Inferior parietal cortex (tissue), 1 donor: ENCODE data around the gene TKT.

Experiments
- DNase-seq: peaks from one replicate; pipeline ENCODE4 v3.0.0-alpha.2; 2016; ENCODE audit errors: extremely low spot score

The TKT gene

DNA sequence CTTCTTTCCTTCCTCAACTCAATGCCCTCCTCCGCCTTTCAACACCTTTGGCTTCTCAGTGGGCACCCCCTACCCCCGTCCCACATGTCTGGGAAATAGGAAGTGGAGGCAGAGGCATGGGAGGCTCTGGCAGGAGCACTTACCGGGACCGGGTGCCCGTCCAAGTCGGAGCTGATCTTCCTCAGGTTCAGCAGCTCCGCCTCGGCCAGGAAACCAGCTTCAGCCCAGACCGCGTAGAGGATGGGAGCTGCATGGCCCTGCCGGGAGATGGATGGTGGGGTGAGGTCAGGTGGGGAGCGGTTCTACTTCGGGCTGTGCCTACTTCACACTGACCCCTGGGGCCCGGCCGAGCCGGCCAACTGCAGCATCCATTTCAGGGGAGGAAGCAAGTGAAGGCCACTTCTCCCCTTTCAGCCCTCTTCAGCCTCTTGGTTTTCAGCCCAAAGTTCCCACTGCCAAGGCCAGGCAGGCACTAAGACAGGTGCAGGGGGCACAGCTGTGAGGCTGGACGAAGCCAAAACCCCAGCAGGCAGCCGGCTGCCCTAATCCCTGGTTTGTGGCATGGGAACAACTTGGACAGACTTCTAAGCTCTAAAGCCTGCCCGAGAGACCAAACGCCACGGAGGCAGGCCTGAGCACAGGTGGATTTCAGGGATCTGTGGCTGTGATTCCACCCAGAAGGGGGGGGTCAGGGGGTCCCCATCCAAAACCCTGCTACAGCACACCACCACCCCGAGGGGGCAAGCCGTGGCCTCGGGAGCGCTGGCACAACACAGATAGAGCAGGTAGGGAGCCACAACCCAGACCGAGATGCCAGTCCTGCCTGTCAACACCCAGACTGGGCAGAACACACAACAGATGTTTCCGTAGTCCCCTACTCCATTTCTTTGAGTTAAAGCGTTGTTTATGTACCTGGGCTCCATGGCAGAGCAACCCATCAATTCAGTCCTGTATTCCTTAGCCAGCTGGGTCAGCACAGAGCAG, 14.5 kb downstream of the TKT start:
- no peak for DNase-seq

DNA sequence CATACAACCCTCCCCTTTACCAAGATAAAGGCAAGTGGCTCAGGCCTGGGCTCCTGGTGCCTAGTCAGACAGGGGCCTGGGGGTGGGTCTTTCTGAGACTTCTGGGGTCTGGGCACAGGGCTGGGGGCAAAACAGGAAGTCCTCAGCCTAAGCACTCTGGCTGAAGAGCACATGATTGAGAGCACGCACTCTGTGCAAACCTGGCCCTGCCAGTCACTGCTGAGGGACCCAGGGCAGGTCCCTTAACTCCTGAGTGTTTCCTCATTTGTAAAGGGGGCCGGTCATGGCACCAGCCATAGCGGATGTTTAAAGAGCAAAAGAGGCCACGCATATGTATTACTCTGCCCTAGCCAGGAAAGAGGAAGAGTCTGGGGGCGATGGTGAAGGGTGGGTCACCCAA, 16.0 kb downstream of the TKT start:
- no peak for DNase-seq

DNA sequence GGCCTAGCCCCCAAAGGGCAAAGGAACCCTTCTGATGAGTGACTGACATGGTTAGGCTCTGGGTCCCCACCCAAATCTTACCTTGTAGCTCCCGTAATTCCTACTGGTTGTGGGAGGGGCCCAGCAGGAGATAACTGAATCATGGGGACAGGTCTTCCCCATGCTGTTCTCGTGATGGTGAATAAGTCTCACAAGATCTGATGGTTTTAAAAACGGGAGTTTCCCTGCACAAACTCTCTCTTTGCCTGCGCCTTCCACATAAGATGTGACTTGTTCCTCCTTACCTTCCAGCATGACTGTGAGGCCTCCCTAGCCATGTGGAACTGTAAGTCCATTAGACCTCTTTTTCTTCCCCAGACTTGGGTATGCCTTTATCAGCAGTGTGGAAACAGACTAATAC, 16.9 kb downstream of the TKT start:
- no peak for DNase-seq

DNA sequence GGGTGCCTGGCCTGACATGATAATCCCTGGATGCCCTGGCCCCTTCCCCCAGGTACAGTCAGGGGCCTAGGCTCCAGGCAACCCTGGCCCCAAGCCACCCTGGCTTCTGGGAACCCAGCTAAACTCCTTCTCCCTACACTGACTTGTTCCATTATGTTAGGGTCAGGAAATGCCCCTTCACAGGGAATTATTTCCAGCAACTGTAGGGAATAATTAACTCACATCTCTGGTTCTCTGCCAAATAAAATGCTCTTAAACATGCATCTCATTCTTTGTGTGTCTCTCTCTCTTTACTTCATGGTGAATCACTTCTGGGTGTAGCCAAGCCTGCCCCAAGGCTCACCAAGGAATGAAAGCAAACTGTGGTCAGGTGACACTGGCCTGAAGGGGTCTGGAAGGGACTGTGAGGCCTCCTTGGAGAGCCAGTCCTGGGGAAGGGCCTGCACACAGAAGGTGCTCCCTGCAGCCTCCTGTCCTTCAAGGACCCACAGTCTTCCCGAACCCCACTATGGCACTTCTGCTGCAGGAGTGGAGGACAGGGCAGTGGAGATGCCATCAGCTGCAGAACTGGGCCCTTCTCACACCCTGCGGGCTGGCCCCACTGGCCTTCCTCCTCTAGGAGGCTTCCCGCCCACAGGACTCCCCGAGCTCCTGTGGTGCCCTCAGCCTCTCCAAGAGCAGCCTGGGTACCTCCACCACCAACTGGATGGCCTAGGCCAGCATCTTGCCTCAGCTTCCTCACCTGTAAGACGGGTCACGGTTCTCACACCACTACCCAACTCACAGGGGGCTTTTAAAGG, 17.6 kb downstream of the TKT start:
- DNase-seq: no peak

DNA sequence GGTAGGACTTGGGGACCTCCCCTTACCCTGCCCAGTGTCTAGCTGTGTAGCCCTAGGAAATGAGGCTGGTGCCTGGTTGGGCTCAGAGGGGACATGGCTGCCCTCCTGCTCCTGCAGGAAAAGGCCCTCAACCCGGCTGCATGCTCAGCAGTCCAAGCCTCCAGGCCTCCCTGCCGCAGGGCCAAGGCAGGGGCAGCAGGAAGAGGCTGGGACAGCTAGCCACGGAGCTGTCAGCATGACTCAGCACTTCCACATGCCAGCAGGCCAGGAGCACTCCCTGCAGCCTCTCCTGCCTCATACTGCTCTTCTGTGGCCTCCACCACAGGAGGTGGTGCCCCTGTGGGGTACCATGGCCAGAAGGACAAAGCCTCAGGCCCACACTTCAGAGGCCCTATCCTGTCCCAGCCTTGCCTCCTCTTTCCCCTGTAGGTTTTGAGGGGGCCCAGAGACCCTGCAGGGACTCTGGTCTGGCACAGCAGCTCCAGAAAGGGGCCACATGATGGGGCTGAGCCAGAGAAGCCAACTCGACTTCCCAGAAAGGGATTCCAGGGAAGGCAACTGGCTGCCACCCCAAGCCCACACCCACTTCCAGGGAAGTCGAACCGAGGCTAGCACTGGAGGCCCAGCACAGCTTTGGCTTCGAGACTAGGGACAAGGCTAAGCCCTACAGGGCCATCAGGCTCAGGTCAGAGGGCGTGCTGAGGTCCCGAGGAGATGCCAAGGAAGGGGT, 19.5 kb downstream of the TKT start:
- DNase-seq: no peak

DNA sequence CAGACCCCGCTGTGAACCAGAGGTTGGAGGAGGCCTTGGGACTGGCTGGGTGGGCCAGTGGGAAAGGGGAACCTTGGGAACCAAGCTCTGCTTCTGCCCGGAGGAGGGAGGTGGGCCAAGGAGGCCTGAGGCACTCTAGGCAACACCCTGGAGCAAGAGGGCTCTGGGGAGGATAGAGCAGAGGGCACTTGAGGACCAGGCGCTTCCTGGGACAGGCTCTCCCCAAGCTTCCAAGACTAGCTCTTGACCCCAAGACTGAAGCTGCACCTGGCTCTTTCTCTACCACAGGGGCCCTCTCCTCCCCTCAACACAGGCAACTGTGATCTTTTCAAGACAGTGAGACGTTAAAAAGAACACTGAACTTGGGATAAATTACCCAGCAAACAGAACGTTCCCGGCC, 20.3 kb downstream of the TKT start:
- DNase-seq: no peak

DNA sequence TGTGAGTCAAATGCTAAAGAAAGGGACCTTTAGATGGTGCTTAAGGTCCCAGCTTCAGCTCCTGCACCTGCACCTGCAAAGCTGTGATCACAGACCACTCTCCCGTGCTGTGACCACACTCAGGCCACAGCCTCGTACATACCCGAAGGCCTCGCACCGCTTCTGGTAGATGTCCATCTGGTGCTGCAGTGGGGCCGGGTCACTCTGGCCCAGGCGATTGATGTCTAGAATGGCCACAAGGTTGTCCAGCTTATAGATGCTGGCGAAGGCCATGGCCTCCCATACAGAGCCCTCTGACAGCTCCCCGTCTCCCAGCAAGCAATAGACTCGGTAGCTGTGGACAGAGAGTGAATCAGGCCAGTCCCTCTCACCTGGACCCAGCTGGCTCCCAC, 21.0 kb downstream of the TKT start:
- no peak for DNase-seq

DNA sequence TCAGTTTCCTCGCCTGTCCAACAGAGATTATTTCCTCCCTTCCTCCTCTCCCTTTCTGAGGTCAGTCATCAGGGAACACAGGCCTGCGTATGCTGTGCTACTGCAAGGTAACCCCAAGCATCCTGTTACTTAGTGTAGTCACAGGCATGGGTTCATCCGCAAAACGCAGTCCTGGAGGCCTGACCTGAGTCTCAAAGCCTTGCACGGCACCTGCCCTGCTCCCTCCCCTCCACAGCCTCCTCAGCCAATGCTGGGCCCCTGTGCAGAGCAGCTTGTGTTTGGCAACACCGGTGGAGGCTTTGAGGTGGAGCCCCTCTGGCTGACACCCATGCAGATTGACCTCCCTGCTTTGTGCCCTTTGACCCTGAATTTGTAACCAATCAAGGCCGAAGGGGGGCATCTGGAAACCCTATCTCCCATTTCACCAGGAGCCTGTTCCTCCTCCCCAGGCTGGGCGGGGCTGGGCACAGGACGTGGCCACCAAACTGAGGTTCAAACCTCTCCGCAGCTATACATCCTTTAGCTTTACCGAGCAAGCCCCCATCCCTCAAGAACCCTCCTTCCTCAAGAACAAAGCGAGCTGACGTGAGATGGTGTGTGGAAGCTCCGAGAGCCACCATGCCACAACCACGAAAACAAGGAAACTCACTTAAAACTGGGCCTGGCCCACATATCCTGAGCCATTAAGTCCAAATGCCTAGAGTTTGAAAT, 21.5 kb downstream of the TKT start:
- no peak for DNase-seq

DNA sequence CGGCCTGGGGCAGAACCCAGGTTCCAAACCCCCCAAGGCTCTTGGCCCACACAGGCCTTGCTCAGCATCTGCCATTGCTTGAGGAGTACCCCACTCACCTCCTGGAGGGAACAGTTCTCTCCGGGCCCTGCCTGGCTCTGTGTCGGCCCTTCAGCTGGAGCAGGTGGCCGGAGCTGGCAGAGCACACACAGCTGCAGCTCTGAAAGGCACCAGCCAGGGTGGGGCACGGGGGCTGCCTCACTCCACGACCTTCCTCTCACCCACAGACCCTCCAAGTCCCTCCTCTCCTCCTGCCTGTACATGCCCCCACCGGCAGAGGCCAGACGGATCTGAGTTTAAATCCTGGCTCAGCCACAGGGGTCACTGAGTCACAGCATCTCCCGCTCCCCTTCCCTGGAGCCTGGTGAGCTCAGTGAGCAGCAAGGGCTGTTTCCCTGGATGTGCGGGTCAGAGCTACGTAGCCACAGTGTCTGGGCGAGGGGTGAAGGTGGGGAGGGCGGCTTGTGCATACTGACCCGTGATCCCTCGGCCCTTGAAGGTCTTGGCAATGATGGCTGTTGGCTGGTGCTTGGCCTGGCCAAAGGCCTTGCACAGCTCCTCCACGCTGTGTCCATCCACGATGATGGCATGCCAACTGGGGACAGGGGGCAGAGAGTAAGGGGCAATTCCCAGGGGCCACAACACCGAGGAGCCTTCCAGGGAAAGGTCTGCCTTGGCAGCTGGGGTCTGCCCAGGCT, 23.0 kb downstream of the TKT start:
- no peak for DNase-seq

DNA sequence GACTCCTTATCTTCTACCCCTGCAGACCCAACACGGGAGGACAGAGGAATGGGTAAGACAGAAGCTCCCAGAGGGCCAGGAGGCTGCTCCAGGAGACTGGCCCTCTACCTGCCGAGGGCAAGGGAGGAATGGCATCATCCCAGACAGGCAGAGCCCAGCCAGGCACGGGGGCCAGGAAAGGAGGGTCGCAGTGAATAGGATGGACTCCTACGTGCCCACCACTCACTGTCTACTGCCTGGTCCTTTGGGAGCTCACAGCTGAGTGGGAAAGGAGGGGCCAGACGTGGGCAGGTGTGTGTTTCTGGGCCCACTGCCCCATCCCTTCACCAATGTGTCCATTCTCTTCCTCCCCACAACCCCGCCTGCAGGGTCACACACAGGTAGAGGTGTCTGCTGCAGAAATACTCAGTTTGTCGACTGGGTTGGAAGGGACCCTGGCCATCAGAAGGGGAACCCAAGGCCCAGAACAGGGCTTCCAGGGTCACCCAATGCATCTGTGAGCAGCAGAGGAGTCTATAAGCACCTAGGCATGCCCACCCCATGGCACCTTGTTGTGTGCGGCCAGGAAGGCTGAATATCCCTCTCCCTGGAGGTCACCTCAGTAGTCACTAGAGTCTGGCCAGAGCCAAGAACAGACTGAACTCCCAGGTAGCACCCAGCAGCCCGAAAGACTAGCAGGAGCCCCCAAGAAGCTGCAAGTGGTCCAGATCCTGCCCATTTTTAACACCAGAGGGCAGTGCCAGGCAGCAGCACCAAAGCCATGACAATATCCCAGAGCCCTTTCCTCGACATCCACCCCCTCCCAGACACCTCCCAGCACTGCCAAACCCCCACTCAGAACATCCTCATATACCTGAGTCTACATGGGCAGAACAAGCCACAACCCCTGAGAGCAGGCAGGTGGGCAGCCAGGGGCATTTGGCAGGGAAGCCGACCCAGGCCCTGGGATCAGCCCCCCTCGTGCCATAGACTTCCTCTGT, 24.0 kb downstream of the TKT start:
- no peak for DNase-seq

DNA sequence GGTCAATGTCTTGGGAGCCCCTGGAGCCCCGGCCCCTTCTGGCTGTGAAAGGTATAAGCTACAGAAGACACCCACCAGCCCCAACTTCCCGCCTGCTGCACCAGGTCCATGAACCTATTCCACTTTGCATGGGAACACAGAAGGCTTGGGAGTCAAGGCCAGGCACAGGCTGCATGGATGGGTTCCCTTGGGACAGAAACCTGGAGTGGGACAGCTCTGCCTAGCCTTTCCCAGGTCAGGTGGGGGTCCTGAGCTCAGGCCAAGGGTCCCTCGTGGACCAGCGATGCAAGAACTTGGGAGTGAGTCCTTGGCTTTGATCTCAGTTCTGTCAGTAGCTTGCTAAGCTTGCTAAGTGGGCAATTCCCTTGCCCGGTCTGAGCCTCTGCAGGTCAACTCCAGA, 25.0 kb downstream of the TKT start:
- no peak for DNase-seq

DNA sequence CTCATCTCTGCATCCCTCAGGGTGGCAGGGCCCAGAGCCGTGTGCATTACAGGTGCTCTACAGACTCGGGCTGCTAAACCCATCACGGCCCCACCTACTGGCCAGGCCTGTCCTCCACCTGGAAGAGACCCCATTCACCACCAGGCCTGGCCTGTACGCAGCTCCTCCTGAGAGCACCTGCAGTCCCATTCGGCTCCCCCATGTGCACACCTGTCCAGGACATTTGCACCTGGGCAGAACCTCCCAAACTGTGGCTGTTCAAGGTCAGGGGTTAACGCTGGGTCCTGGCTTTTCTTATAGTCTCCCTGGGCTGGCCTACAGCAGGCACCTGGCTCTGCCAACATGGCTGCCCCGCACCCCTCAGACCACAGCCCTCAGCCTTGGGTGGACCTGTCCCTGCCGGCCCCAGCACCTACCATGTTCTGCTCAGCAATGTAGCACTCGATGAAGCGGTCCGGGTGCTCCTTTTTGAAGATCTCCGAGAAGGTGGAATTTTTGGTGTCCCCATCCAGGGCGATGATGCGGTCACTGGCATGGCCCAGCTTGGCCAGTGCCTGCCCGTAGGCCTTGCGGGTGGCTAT, 25.7 kb downstream of the TKT start:
- no peak for DNase-seq

DNA sequence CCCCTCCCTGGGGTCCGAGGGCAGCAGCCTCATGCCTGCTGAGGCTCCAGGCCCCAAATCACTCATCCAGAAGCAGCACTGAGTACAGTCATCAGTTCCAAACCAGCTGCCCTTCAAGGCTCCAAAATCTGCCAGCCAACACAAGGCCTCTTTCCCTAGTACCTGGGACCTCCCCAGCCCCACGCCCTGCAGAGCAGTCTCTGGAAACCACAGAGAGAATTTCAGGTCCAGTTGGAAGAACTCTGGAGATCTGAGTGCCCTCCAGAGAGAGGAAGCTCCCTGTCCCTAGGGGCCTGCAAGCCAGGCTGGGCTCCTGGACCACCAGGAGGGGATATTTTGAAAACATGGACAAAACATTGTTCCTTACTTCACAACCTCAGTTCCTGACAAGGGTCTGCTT, 26.2 kb downstream of the TKT start:
- DNase-seq: no peak

DNA sequence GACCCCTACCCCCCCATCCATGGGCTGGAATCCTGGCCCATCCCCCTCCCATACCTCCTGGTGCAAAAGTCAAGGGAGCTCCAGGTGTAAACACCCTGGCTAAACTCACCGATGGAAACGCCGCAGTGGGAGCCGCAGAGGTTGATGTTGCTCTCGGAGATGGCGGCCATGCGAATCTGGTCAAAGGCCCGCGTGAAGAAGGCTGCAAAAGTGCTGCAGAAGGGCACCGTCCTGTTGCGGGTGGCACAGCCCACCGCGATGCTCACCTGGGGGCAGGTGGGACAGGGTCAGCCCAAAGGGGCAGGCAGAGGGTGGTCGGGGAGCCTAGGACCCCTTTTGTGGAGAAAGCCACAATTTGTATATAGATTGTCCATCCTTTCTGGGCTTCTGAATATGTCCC, 26.7 kb downstream of the TKT start:
- DNase-seq: no peak

DNA sequence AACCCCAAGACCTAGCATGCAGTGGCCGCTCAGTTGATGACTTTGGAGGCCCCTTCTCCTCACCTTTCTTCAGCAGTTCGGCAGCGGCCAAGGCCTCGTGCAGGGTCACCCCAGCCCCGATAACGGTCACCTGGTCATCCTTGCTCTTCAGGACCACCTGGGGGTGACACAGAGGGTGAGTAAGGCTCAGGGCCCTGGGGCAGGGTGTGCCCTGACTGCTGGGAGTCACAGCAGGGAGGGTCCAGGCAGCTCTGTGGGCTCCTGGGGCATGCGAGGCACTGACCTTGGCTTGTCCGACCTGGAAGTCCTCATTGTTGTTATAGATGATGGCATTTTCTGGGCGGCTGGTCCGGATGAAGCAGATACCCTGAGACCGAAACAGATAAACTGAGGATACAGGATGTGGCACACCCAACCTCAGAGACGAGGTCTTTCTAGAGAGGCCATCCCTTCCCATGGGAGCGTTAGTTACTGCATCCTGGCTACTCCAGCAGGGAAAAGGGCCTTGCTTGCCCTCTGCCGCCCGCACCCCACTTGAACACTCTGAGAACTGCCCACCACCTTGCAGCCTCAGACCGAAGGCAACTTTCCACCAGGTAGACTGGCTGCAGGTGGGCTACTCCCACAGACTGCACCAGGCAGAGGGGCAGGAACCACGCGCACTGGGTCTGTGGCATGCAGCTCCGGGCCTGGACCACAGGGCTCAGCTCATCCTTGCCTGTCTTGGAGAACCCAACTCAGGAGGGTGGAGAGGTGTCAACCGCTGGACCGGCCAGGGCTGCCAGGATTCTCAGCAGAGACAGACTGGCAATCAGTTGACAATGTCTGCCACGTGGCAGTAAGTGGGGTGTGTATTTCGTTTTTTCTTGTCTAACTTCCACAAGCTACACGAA, 27.6 kb downstream of the TKT start:
- DNase-seq: no peak

DNA sequence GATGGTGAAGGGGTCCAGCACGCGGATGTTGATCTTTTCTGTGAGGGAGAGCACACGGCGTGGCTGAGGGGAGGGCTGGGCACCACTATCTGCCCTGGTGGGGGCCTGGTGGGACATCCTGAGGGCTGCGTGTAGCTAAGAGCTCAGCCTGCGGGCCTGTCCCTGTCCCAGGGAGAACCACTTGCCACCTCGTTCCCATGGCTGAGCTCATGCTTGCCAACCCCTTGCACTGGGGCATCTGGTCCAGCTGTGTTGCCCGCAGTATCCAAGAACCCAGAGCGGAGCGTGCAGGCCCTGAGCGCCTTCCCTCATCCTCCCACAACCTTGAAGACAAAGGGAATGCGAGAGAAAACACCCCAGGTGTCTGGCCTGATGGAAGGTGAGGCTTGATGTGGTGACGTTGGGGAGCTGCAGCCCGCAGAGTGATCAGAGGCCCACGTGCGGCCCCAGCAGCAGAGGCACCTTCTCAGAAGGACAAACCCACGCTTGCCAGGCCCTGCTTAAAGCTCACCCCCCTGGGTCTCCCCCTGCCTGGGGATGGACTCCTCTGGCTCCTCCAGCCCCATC, 28.9 kb downstream of the TKT start:
- DNase-seq: no peak

DNA sequence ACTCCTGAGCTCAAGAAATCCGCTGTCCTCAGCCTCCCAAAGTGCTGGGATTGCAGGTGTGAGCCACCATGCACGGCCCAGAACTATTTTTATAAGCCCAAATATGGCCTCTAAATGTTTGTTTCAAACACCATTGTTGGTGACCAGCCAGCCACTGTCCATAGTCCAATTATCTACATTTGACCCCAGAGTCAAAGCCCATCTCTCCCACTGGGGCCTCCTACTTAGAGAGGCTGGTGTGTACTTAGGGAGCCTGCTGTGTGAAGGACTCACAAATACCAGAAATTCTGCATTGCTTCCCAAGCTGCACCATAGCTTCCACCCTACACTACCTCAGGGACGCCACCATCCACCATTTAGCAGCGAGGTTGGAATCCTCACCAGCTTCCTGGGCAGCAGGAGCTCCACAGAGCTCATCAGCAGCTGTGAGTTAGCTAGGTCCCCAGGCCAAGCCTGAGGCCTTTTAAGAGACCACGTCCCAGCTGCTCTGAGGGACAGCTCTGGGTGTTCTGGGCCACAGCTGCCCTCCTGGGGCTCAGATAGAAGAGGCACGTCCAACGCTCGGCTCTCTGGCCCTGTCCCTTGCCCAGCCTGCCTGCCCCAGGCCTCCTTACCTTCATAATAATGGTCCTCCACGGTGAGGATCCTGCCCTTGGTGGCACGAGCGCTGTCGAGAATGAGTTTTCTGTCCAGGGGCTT, 29.5 kb downstream of the TKT start:
- DNase-seq: no peak
